NCI-H146 treated with DMSO at 0.1 percent for 48 hours (cell line): Measurements from ENCODE around the gene CCDC137.
"Not testable (repeated sequence)": the region's sequence is repeated elsewhere in the genome, so short reads cannot be mapped to it uniquely, and the experiment has no call there.

Experiments used
- DNase-seq: peaks from one replicate; lab custom pipeline; 2025; ENCODE audit not compliant: unreplicated experiment; lab: John Stamatoyannopoulos, UW

The CCDC137 gene

GRCh38 chr17:81666342-81667191, at the start of gene CCDC137, which contains the start of gene OXLD1:
Gene CCDC137, plus strand, starts transcription at chr17:81666737. Its CDS starts 30 bp downstream, at chr17:81666767.
Gene OXLD1, minus strand, starts transcription at chr17:81666605. Its CDS starts 28 bp downstream, at chr17:81666577.
- peak; percentile 86 for DNase-seq

- no peak for DNase-seq
Observed at GRCh38 chr17:81616877-81617276, 49.7 kb upstream of the CCDC137 start.

- DNase-seq: not testable (repeated sequence)
Observed at GRCh38 chr17:81618307-81618706, 48.2 kb upstream of the CCDC137 start.

- DNase-seq: no peak
Observed at GRCh38 chr17:81621494-81622130, 44.9 kb upstream of the CCDC137 start.

GRCh38 chr17:81630274-81630673, 36.3 kb upstream of the CCDC137 start:
- no peak for DNase-seq

GRCh38 chr17:81631482-81631881, 35.1 kb upstream of the CCDC137 start:
- no peak for DNase-seq

GRCh38 chr17:81635431-81635830, 31.1 kb upstream of the CCDC137 start:
- no peak for DNase-seq

- no peak for DNase-seq
Observed at GRCh38 chr17:81635973-81636504, 30.5 kb upstream of the CCDC137 start.

- DNase-seq: peak; percentile 59
Observed at GRCh38 chr17:81636505-81637288, 29.8 kb upstream of the CCDC137 start, which contains the start of the genes NPLOC4 and TSPAN10. Gene NPLOC4, minus strand, starts transcription at chr17:81637112. Its CDS starts 182 bp downstream, at chr17:81636930. Gene TSPAN10, plus strand, starts transcription at chr17:81637196. Its CDS starts 5,217 bp downstream, at chr17:81642413.

- DNase-seq: no peak
Observed at GRCh38 chr17:81638683-81639082, 27.9 kb upstream of the CCDC137 start.

GRCh38 chr17:81640011-81640410, 26.5 kb upstream of the CCDC137 start:
- DNase-seq: no peak

- no peak for DNase-seq
Observed at GRCh38 chr17:81641825-81642489, 24.6 kb upstream of the CCDC137 start.

- DNase-seq: no peak
Observed at GRCh38 chr17:81644496-81644895, 22.0 kb upstream of the CCDC137 start.

- no peak for DNase-seq
Observed at GRCh38 chr17:81644976-81645952, 21.3 kb upstream of the CCDC137 start.

GRCh38 chr17:81646869-81647600, 19.5 kb upstream of the CCDC137 start:
- no peak for DNase-seq

GRCh38 chr17:81647640-81648012, 18.9 kb upstream of the CCDC137 start:
- DNase-seq: peak; percentile 22

- no peak for DNase-seq
Observed at GRCh38 chr17:81648013-81648706, 18.4 kb upstream of the CCDC137 start.

GRCh38 chr17:81648707-81649085, 17.8 kb upstream of the CCDC137 start:
- DNase-seq: no peak
